ENCODE data around the gene LNPEP. TPM values are rescaled to one million over a fixed set of nuclear protein-coding genes. Genes with fewer than 3 reads are reported as not detected.

LNPEP gene
- total RNA-seq, 6 experiments from 2014 or later, result 20.2 to 23.9 (median 22.6) TPM

- no peak for TF ChIP-seq CTCF (IDR thresholded peaks at IDR 0.05)
- Mint-ChIP-seq H3K9me3 (no peaks in the 10 kb centered on the region), H3K4me1 (ENCODE audit: low read depth) (peaks cover 7% of the 10 kb centered on the region), H3K27me3 (ENCODE audit: insufficient read depth) (no peaks in the 10 kb centered on the region), H3K4me3 (no peak overlapping the region), H3K27ac (no peak overlapping the region), H3K36me3 (ENCODE audit: low read depth) (no peaks in the 10 kb centered on the region; the same call in 1 of the 2 replicates)
- no peak for DNase-seq
Measured at GRCh38 chr5:96909003-96909402, 26.9 kb upstream of the LNPEP start.

DNA sequence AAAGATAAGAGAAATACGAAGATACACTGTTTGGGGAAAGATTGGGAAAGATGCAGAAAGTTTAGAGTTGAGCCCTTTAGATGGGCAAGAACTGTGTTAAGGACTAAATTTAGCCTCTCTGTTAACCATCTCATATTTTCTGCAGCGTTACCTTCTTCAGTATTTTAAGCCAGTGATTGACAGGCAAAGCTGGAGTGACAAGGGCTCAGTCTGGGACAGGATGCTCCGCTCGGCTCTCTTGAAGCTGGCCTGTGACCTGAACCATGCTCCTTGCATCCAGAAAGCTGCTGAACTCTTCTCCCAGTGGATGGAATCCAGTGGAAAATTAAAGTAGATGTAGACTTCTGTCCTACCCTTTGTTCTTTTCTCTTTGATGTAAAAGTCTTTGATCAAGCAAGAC is 26.4 kb upstream of the LNPEP start:
- H3K9me3 Mint-ChIP-seq, result no peaks in the 10 kb centered on the region
- no peak overlapping the region for H3K27ac Mint-ChIP-seq
- DNase-seq, result no peak
- H3K27me3 Mint-ChIP-seq (ENCODE audit: insufficient read depth), result no peaks in the 10 kb centered on the region
- peaks cover 7% of the 10 kb centered on the region for H3K4me1 Mint-ChIP-seq (ENCODE audit: low read depth)
- H3K36me3 Mint-ChIP-seq (ENCODE audit: low read depth), result no peaks in the 10 kb centered on the region; the same call in 1 of the 2 replicates
- no peak overlapping the region for H3K4me3 Mint-ChIP-seq
- TF ChIP-seq CTCF (IDR thresholded peaks at IDR 0.05), result no peak

- H3K4me3 Mint-ChIP-seq, result no peak overlapping the region
- H3K27me3 Mint-ChIP-seq (ENCODE audit: insufficient read depth), result no peaks in the 10 kb centered on the region
- 0 out of 2 replicates have a peak, but pooled peaks cover 7% of the 10 kb centered on the region for H3K4me1 Mint-ChIP-seq (ENCODE audit: low read depth)
- H3K9me3 Mint-ChIP-seq, result no peaks in the 10 kb centered on the region
- DNase-seq, result no peak
- no peak overlapping the region for H3K27ac Mint-ChIP-seq
- H3K36me3 Mint-ChIP-seq (ENCODE audit: low read depth), result no peaks in the 10 kb centered on the region; the same call in 1 of the 2 replicates
- TF ChIP-seq CTCF (IDR thresholded peaks at IDR 0.05), result no peak
Measured at GRCh38 chr5:96911139-96911538, 24.7 kb upstream of the LNPEP start.

GRCh38 chr5:96913233-96913632 is 22.6 kb upstream of the LNPEP start:
- peaks cover 5% of the 10 kb centered on the region; the same call in 1 of the 2 replicates for H3K36me3 Mint-ChIP-seq (ENCODE audit: low read depth)
- H3K9me3 Mint-ChIP-seq, result no peaks in the 10 kb centered on the region

GRCh38 chr5:96919754-96920197 is 16.1 kb upstream of the LNPEP start:
- no peak overlapping the region for H3K4me3 Mint-ChIP-seq
- H3K9me3 Mint-ChIP-seq, result no peaks in the 10 kb centered on the region
- 0 out of 2 replicates have a peak, but pooled peaks cover 5% of the 10 kb centered on the region for H3K36me3 Mint-ChIP-seq (ENCODE audit: low read depth)
- no peak for DNase-seq
- peaks cover 19% of the 10 kb centered on the region for H3K4me1 Mint-ChIP-seq (ENCODE audit: low read depth)
- H3K27ac Mint-ChIP-seq, result no peak overlapping the region
- H3K27me3 Mint-ChIP-seq (ENCODE audit: insufficient read depth), result no peaks in the 10 kb centered on the region
- TF ChIP-seq CTCF (IDR thresholded peaks at IDR 0.05), result no peak

More at GRCh38 chr5:96913233-96913632, 22.6 kb upstream of the LNPEP start:
- H3K27me3 Mint-ChIP-seq (ENCODE audit: insufficient read depth), result no peaks in the 10 kb centered on the region
- no peak overlapping the region for H3K27ac Mint-ChIP-seq
- DNase-seq, result no peak
- H3K4me3 Mint-ChIP-seq, result no peak overlapping the region
- 0 out of 2 replicates have a peak, but pooled peaks cover 7% of the 10 kb centered on the region for H3K4me1 Mint-ChIP-seq (ENCODE audit: low read depth)
- TF ChIP-seq CTCF (IDR thresholded peaks at IDR 0.05), result no peak

Data from HFFc6 (cell line).